Activated gamma-delta T cell treated with Interleukin-2 at 50 U/mL for 16 hours (primary cell): ENCODE results near the gene MPPED1.

Source experiments
- DNase-seq: peaks from one replicate; pipeline ENCODE4 v3.0.0-alpha.2; 2020

Gene MPPED1

GRCh38 chr22:43449831-43450225 is 38.0 kb downstream of the MPPED1 start:
- no peak for DNase-seq

DNA sequence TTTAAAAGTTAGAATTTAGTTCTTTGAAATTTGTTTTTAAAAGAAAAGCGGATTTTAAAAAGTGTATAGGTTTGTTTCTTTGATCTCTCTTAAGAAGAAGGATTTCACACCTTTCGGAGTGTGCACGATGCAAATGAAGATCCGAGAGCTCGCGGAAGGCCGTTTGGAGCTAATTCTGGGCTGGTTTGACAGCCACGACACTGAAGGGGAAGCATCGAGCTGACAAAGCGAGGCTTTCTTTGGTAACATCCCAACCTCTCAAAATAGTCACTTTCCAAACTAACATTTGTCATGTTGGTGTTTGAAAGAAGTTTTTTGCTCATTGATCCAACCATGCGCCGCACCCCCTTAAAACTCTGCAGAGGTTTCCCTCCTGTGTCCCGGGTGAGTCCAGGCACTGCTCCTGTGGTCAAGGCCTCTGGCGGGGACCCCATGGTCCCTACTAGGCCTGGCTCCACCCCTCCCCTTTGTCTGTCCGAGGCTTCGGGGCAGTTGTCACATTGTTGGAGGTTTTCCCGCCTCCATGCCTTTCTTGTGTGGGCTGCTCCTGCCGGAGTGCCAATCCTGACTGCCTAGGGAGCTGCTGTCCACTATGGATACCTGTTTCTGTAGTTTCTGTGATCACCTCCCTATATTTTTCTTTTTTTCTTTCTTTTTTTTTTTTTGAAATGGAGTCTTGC is 39.7 kb downstream of the MPPED1 start:
- DNase-seq: no peak

- no peak for DNase-seq
These were observed 44.0 kb downstream of the MPPED1 start for GRCh38 chr22:43455846-43456245.

DNA sequence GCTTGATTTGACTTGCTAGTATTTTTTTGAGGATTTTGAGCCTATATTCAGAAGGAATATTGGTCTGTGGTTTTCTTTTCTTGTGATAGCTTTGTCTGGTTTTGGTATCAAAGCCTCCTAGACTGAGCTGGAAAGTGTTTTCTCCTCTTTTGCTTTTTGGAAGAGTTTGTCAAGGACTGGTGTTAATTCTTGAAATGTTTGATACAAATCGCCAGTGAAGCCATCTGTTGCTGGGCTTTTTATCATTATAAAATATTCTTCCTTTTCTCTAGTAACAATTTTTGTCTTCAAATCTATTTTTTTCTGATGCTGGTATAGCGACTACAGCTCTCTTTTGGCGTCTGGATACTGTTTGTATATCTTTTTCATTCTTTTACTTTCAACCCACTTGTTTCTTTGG is 45.2 kb downstream of the MPPED1 start:
- no peak for DNase-seq

DNA sequence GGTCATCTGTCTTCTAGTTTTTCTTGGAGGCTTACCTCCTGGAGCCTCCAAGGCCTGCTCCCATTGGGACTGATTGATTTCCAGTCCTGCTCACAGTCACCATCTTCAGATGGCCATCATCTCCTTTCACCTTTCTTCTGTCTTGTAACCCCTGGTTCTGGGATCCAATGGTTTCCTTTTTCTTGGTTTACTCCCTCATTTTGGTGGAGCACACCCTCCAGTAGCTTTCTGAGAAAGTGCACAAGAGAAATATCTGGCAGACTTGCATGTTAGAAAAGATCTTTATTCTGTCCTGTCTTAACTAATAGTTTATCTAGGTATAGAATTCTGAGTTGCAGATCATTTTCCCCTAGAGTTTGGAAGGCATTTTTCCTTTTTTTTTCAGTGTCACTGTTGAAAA is 50.9 kb downstream of the MPPED1 start:
- no peak for DNase-seq

DNA sequence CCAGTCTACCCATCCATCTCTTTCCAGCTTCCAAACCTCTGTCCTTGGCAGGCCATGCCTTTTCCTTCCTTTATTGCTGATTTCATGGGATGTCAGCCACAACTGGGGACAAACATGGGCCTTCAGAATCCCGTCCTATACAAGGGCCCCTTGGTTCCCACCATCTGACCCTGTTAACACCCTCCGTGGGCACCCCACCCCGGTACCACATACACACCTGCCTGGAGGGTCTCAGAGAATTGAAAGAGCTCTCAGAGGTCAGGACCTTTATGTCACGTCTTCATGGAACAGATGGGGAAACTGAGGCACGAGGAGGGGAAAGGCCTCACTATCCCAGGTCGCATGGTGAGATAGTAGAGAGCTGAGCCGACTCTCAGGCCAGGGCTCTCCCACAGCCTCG is 53.0 kb downstream of the MPPED1 start:
- DNase-seq: no peak

DNA sequence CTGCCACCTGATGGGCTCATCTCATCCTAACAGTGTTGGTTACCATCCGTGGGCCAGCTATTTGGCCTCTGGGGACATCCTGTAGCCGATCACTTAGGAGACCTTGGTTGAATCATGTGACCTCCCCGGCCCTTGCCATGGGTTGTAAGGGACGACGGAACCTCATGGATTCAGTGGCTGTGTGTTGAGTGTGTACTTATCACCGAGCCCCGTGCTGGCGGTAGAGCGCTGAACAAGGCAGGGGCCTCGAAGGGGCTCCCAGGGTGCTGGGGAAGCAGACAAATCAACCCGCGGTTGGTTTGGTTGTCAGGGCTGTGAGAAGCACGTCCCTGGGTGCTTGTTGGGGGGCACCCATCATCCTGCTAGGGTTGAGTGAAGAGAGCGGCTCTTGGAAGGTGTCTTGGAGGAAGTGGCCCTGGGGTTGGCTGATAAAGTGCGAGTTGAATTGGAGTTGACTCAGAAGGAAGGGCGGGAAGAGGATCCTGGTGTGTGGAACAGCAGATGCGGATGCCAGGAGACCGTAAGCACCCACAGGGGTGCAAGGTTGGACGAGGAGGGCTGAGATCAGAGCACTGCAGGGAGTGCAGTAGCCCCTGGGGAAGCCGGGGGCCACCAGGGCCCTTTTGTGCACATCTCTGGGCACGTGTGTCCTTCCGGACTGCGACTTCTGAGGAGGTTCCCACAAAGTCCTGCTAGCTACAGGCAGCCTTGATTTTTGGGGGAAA is 53.6 kb downstream of the MPPED1 start:
- no peak for DNase-seq

DNA sequence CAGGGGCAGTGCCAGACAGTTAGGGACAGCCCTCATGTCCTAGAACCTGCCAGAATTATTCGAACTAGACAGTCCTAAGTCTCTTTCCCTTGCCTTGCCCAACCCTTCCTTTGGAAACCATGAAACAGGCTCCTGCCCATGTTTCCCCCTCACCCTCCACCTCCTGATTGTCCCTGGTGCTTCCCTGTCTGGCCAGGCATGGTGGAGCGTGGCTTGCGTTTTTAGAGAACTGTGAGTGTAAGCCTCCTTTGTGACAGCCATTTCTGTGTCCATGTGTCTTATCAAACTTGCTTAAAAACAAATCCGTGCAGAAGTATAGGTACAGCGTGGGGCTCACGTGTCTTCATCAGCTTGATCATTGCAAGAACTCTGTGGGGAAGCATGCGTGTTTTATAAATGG is 54.9 kb downstream of the MPPED1 start:
- DNase-seq: no peak

GRCh38 chr22:43467216-43467940 is 55.6 kb downstream of the MPPED1 start:
- no peak for DNase-seq

GRCh38 chr22:43470253-43470652 is 58.4 kb downstream of the MPPED1 start:
- DNase-seq: no peak

DNA sequence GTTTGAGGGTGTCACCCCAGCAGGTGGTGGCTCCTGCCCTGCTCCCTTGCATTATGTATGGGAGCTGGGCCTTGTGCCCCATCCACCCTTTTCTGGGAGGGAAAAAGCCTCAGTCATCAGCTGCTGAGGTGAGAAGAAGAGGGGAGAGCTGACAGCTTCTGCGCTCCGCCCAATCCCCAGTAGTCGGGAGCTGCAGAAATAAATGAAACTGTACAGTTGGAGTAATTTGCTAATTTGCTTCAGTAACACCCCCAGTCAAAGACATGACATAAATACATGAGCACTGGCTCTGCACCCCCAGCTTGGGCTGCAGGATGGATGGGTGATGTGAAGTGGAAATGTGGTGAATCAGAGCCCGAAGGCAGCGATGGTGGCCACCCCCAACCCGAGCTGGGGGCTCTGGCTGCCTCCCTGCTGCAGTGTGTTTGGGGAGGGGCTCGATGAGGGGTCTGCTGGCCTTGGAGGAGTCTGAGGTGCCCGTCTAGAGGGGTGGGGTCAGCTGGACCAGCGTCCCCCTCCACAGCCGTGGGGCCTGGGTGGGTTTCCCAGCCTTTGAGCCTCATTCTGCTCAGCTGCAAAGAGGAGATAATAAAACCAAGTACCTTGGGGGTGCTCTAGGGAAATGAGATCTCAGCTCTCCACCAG is 59.2 kb downstream of the MPPED1 start:
- no peak for DNase-seq

- DNase-seq: no peak
These were observed 59.9 kb downstream of the MPPED1 start for GRCh38 chr22:43471606-43472135.

GRCh38 chr22:43473031-43473430 is 61.2 kb downstream of the MPPED1 start:
- DNase-seq: no peak

- no peak for DNase-seq
These were observed 61.6 kb downstream of the MPPED1 start for GRCh38 chr22:43473441-43473840.

GRCh38 chr22:43474161-43475101 is 62.6 kb downstream of the MPPED1 start:
- no peak for DNase-seq

GRCh38 chr22:43475549-43476076 is 63.8 kb downstream of the MPPED1 start:
- no peak for DNase-seq

- no peak for DNase-seq
These were observed 64.5 kb downstream of the MPPED1 start for GRCh38 chr22:43476341-43476740.

- DNase-seq: no peak
These were observed 65.2 kb downstream of the MPPED1 start for GRCh38 chr22:43476751-43477725.

- no peak for DNase-seq
These were observed 66.2 kb downstream of the MPPED1 start for GRCh38 chr22:43477966-43478365.

DNA sequence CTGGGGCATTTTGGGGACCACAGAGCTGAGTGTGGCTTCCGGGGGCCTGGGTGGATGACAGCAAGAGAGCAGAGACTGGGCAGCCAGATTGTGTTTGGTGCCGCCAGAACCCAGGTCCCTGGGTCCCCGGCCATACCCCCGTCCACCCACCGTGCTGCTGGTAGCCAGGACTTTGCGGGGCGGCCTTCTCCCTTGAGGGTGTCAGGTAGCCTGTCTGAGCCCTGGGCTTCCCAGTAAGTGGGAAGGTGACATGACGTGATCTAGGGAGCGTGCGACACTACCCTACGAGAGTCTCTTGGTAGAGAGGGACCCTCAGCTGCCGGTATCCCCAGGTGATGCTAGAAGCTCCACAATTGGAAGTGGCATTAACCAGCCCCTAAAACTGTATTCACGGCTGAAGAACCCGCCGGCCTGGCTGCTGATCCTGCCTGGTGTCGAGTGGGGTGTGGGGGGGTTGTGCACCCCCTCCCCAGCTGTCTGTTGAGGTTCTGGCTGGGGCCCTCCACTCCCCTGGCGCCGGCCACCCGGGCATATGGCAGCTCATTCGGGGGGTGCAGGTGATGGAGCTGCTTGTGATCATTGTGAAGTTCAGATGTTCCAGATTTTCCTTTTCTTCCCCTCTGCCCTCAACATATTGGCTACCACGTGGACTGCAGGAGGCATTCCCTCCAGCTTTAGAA is 66.9 kb downstream of the MPPED1 start:
- no peak for DNase-seq
